ENCODE measurements around the gene CLIC5.

CLIC5 gene

GRCh38 chr6:45951321-45952167 is 64.1 kb downstream of the CLIC5 start:
- Histone ChIP-seq H3K36me3 (ENCODE audit: control insufficient read depth in 2 of 2, insufficient read depth in 2 of 2, low read length in 2 of 2) (no peaks in the 10 kb centered on the region), H3K27ac (ENCODE audit: low read length) (no peak overlapping the region)

DNA sequence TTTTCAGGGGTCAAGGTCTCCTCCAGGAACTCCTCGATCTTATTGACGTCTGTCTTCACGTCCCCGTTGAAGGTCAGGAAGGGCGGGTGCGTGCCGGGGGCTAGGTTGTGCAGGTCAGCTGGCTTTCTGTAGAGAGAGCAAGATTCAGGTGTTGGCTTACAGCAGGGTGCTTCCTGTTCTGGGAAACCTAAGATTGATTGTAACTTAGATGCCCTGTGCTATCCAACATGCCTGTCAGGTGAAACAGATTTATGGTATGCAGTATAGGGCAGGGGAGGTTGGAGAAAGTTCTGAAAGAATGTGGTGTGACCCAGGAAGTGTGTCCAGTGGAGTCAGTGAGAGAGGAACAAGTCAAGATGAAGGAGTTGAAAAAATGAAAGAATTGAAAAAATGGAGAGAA is 66.4 kb downstream of the CLIC5 start:
- Histone ChIP-seq H3K9me3 (ENCODE audit: control insufficient read depth in 2 of 2, low read length in 2 of 2) (no peaks in the 10 kb centered on the region), H3K27ac (ENCODE audit: low read length) (no peak overlapping the region), H3K36me3 (ENCODE audit: control insufficient read depth in 2 of 2, insufficient read depth in 2 of 2, low read length in 2 of 2) (no peaks in the 10 kb centered on the region), H3K9ac (ENCODE audit: low read length in 2 of 2) (no peak overlapping the region), H3K27me3 (ENCODE audit: control insufficient read depth in 1 of 2, insufficient read depth in 2 of 2, low read length in 2 of 2) (no peaks in the 10 kb centered on the region), H3K4me3 (ENCODE audit: low read length in 2 of 2) (no peak overlapping the region), H3K4me1 (ENCODE audit: control insufficient read depth, insufficient read depth, low read length) (peaks cover 19% of the 10 kb centered on the region)

More at GRCh38 chr6:45951321-45952167, 64.1 kb downstream of the CLIC5 start:
- no peaks in the 10 kb centered on the region for H3K27me3 ChIP-seq (ENCODE audit: control insufficient read depth in 1 of 2, insufficient read depth in 2 of 2, low read length in 2 of 2)
- peak overlapping the region in 1 of 2 donors; percentile 0 for H3K4me3 ChIP-seq (ENCODE audit: low read length in 2 of 2)
- H3K9ac ChIP-seq (ENCODE audit: low read length in 2 of 2): no peak overlapping the region
- no peaks in the 10 kb centered on the region for H3K9me3 ChIP-seq (ENCODE audit: control insufficient read depth in 2 of 2, low read length in 2 of 2)
- peaks cover 13% of the 10 kb centered on the region for H3K4me1 ChIP-seq (ENCODE audit: control insufficient read depth, insufficient read depth, low read length)

DNA sequence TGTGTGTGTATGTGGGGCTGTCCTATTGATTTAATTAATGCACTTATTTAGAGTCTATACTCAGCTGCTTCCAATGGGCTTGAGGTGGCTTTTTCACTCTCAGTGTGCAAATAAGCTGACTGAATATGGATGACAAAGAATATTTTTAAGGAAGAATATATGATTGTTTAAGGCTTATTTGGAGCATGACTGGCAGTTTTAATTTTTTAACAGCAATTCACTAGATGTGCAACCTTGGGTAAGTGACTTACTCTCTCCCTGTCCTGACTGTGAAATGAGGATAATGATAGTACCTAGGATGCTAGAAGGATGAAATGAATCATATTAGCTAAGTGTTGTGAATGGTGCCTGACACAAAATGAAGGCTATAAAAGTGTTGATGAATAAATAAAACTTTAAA is 67.9 kb downstream of the CLIC5 start:
- H3K4me3 ChIP-seq (ENCODE audit: low read length in 2 of 2): no peak overlapping the region
- H3K27ac ChIP-seq (ENCODE audit: low read length): no peak overlapping the region
- H3K4me1 ChIP-seq (ENCODE audit: control insufficient read depth, insufficient read depth, low read length): peaks cover 19% of the 10 kb centered on the region
- H3K36me3 ChIP-seq (ENCODE audit: control insufficient read depth in 2 of 2, insufficient read depth in 2 of 2, low read length in 2 of 2): no peaks in the 10 kb centered on the region
- H3K9me3 ChIP-seq (ENCODE audit: control insufficient read depth in 2 of 2, low read length in 2 of 2): no peaks in the 10 kb centered on the region
- H3K27me3 ChIP-seq (ENCODE audit: control insufficient read depth in 1 of 2, insufficient read depth in 2 of 2, low read length in 2 of 2): no peaks in the 10 kb centered on the region
- H3K9ac ChIP-seq (ENCODE audit: low read length in 2 of 2): no peak overlapping the region

DNA sequence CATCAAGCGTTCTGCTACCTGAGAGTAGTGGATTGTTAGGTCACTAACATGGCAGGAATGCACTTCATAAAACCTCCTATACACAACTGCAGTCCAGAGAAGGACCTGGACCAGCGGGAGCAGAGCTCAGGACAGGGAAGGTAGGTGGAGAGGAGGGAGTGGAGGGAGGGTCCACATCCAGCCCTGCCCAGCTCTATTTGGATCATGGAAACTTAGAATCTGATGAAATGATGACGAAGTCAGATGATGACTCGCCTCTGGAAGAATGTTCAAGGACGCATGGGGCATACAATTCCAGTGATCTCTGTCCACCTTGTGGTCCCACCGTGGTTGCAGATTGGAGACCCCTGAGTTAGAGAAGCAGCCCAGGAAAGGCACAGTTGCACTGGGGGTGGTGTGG is 68.8 kb downstream of the CLIC5 start:
- Histone ChIP-seq H3K27me3 (ENCODE audit: control insufficient read depth in 1 of 2, insufficient read depth in 2 of 2, low read length in 2 of 2) (no peaks in the 10 kb centered on the region), H3K9ac (ENCODE audit: low read length in 2 of 2) (no peak overlapping the region), H3K9me3 (ENCODE audit: control insufficient read depth in 2 of 2, low read length in 2 of 2) (no peaks in the 10 kb centered on the region), H3K4me3 (ENCODE audit: low read length in 2 of 2) (no peak overlapping the region), H3K4me1 (ENCODE audit: control insufficient read depth, insufficient read depth, low read length) (peaks cover 17% of the 10 kb centered on the region), H3K36me3 (ENCODE audit: control insufficient read depth in 2 of 2, insufficient read depth in 2 of 2, low read length in 2 of 2) (no peaks in the 10 kb centered on the region), H3K27ac (ENCODE audit: low read length) (no peak overlapping the region)

- H3K9ac ChIP-seq (ENCODE audit: low read length in 2 of 2): no peak overlapping the region
- H3K9me3 ChIP-seq (ENCODE audit: control insufficient read depth in 2 of 2, low read length in 2 of 2): no peaks in the 10 kb centered on the region
- no peaks in the 10 kb centered on the region for H3K36me3 ChIP-seq (ENCODE audit: control insufficient read depth in 2 of 2, insufficient read depth in 2 of 2, low read length in 2 of 2)
- peaks cover 11% of the 10 kb centered on the region for H3K4me1 ChIP-seq (ENCODE audit: control insufficient read depth, insufficient read depth, low read length)
- H3K4me3 ChIP-seq (ENCODE audit: low read length in 2 of 2): no peak overlapping the region
- no peaks in the 10 kb centered on the region for H3K27me3 ChIP-seq (ENCODE audit: control insufficient read depth in 1 of 2, insufficient read depth in 2 of 2, low read length in 2 of 2)
- H3K27ac ChIP-seq (ENCODE audit: low read length): no peak overlapping the region
Measured at GRCh38 chr6:45946352-45946751, 69.3 kb downstream of the CLIC5 start.

GRCh38 chr6:45942953-45943352 is 72.7 kb downstream of the CLIC5 start:
- no peak overlapping the region for H3K4me3 ChIP-seq (ENCODE audit: low read length in 2 of 2)
- no peak overlapping the region for H3K9ac ChIP-seq (ENCODE audit: low read length in 2 of 2)
- H3K27me3 ChIP-seq (ENCODE audit: control insufficient read depth in 1 of 2, insufficient read depth in 2 of 2, low read length in 2 of 2): no peaks in the 10 kb centered on the region
- H3K36me3 ChIP-seq (ENCODE audit: control insufficient read depth in 2 of 2, insufficient read depth in 2 of 2, low read length in 2 of 2): no peaks in the 10 kb centered on the region
- H3K27ac ChIP-seq (ENCODE audit: low read length): no peak overlapping the region
- peaks cover 6% of the 10 kb centered on the region for H3K4me1 ChIP-seq (ENCODE audit: control insufficient read depth, insufficient read depth, low read length)
- H3K9me3 ChIP-seq (ENCODE audit: control insufficient read depth in 2 of 2, low read length in 2 of 2): no peaks in the 10 kb centered on the region

- Histone ChIP-seq H3K4me3 (ENCODE audit: low read length in 2 of 2) (no peak overlapping the region), H3K9ac (ENCODE audit: low read length in 2 of 2) (no peak overlapping the region), H3K27me3 (ENCODE audit: control insufficient read depth in 1 of 2, insufficient read depth in 2 of 2, low read length in 2 of 2) (no peaks in the 10 kb centered on the region), H3K4me1 (ENCODE audit: control insufficient read depth, insufficient read depth, low read length) (peaks cover 8% of the 10 kb centered on the region), H3K36me3 (ENCODE audit: control insufficient read depth in 2 of 2, insufficient read depth in 2 of 2, low read length in 2 of 2) (no peaks in the 10 kb centered on the region), H3K9me3 (ENCODE audit: control insufficient read depth in 2 of 2, low read length in 2 of 2) (no peaks in the 10 kb centered on the region), H3K27ac (ENCODE audit: low read length) (no peak overlapping the region)
Measured at GRCh38 chr6:45933855-45934254, 81.8 kb downstream of the CLIC5 start.

DNA sequence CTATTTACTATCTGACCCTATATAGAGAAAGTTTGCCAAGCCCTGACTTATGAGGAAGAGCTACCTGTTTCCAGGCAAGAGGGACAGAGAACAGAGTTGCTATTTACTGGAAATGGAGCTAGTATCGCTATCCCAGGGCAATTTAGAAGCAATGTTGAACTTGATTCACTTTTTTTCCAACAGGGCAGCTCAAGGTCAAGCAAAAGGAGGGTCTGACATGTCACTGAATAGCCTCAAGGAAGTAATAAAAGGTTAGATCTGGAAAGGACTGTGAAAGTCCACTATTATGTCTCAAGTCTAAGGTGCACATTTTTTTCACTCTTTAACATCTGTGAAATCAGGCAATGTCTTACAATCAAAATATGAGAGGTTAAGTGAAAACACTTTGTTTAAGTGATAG is 84.4 kb downstream of the CLIC5 start:
- Histone ChIP-seq H3K9me3 (ENCODE audit: control insufficient read depth in 2 of 2, low read length in 2 of 2) (no peaks in the 10 kb centered on the region), H3K27me3 (ENCODE audit: control insufficient read depth in 1 of 2, insufficient read depth in 2 of 2, low read length in 2 of 2) (no peaks in the 10 kb centered on the region), H3K4me3 (ENCODE audit: low read length in 2 of 2) (no peak overlapping the region), H3K36me3 (ENCODE audit: control insufficient read depth in 2 of 2, insufficient read depth in 2 of 2, low read length in 2 of 2) (no peaks in the 10 kb centered on the region), H3K4me1 (ENCODE audit: control insufficient read depth, insufficient read depth, low read length) (peaks cover 8% of the 10 kb centered on the region), H3K9ac (ENCODE audit: low read length in 2 of 2) (no peak overlapping the region), H3K27ac (ENCODE audit: low read length) (no peak overlapping the region)

DNA sequence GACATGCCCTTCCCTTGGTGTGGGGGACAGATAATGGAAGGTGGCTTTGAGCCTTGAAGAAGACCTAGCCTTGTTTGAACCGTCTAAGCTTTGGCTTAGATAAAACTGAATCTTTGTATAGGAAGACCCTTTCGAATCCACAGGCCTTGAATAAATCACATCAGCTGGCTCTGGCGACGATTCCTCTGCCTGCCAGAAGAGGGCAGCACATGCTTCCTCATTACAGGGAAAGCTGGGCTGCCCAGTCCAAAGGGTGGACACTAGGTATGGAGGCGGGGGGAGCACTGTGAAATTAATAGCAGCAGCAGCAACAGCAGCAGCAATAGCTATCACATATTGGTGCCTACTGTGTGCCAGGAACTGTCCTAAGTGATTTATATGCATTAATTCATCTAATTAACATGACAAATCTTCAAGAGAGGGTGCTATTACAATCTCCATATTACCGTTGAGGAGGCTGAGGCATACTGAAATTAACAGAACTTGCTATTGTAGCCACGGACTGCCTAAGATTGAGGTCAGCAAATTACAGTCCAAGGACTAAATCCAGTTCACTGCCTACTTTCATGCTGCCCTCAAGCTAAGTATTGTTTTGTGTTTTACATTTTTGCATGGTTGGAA is 85.1 kb downstream of the CLIC5 start:
- no peak overlapping the region for H3K27ac ChIP-seq (ENCODE audit: low read length)
- H3K4me1 ChIP-seq (ENCODE audit: control insufficient read depth, insufficient read depth, low read length): peaks cover 8% of the 10 kb centered on the region
- no peaks in the 10 kb centered on the region for H3K36me3 ChIP-seq (ENCODE audit: control insufficient read depth in 2 of 2, insufficient read depth in 2 of 2, low read length in 2 of 2)
- no peaks in the 10 kb centered on the region for H3K9me3 ChIP-seq (ENCODE audit: control insufficient read depth in 2 of 2, low read length in 2 of 2)
- no peaks in the 10 kb centered on the region for H3K27me3 ChIP-seq (ENCODE audit: control insufficient read depth in 1 of 2, insufficient read depth in 2 of 2, low read length in 2 of 2)
- H3K4me3 ChIP-seq (ENCODE audit: low read length in 2 of 2): no peak overlapping the region
- peak overlapping the region; percentile 23 to 42 for H3K9ac ChIP-seq (ENCODE audit: low read length in 2 of 2)

DNA sequence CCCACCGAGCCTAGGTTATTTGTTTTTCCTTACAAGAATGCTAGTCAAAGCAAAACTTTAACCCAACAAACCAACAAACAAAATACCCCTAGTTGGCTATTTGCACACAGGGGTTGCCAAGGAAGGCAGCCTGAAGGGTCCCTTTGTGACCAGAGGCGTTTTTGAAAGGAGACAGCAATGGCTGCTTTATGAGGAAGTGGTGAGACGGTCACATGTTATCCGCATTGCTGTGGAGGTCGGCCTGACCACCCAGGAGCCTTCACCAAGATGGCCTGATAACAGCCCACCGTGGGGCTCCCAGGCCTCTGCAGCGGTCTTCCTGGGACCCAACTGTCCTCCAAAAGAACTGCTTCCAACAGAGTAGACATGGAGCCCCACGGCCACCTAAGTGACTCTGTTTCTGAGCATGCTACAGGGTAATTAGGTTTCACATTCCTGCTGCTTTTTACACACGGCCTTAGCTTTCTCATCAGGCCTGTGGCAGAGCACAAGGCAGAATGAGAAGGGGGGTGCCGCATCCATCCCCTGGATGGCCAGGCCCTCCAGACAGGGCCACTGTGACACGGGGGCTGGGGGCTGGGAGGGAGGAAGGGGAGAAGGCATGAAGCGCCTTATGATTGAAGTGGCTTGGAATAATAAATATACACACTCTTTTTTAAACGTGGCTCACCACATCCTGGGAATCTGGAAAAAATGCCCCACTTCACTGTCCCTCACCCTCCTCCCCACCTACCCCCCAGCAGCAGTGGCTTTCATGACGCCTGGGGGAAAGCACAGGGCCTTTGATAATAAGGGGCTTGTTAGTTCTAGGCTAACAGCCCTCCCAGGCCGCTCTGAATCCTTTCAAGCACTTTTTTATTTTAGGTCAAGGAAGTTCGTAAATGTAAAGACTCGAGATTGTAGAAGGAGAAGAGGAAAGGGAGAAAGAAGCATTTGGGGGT is 86.0 kb downstream of the CLIC5 start:
- Histone ChIP-seq H3K27me3 (ENCODE audit: control insufficient read depth in 1 of 2, insufficient read depth in 2 of 2, low read length in 2 of 2) (no peaks in the 10 kb centered on the region), H3K9ac (ENCODE audit: low read length in 2 of 2) (peak overlapping the region; percentile 23 to 42), H3K4me3 (ENCODE audit: low read length in 2 of 2) (no peak overlapping the region), H3K36me3 (ENCODE audit: control insufficient read depth in 2 of 2, insufficient read depth in 2 of 2, low read length in 2 of 2) (no peaks in the 10 kb centered on the region), H3K27ac (ENCODE audit: low read length) (no peak overlapping the region), H3K9me3 (ENCODE audit: control insufficient read depth in 2 of 2, low read length in 2 of 2) (no peaks in the 10 kb centered on the region), H3K4me1 (ENCODE audit: control insufficient read depth, insufficient read depth, low read length) (peaks cover 8% of the 10 kb centered on the region)

Measured in stomach smooth muscle (tissue), 2 donors.